ENCODE data around the gene FOXRED1. TPM values are rescaled to one million over a fixed set of nuclear protein-coding genes. Genes with fewer than 3 reads are reported as not detected.
"Not testable (repeated sequence)": the region's sequence is repeated elsewhere in the genome, so short reads cannot be mapped to it uniquely, and the experiment has no call there.

Gene FOXRED1
- total RNA-seq, 1 donor from 2014 or later, result 49.6 TPM

DNA sequence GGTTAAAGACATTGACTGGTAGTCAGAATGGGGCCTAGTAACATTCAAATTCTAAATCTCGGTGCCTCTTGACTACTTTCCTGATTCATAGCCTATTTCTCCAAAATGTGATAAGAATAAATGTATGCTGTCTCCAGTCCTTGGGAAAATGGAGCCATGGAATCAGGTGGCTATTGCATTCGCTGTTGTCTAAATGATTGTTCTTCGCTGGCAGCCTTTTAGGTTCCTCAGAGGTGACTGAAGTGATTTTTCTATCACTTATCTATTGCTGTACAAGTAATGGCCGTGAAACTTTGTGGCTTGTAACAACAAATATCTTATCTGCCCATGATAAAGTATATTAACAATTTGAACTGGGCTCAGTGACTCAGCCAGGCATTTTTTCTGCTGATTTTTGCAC lies 15.7 kb upstream of the FOXRED1 start:
- Mint-ChIP-seq H3K36me3 (peaks cover 25% of the 10 kb centered on the region), H3K4me3 (no peak overlapping the region), H3K4me1 (ENCODE audit: unreplicated experiment) (no peaks in the 10 kb centered on the region), H3K27me3 (no peaks in the 10 kb centered on the region), H3K27ac (no peak overlapping the region), H3K9me3 (no peaks in the 10 kb centered on the region)
- TF ChIP-seq CTCF (conservative IDR thresholded peaks at IDR 0.05), result no peak
- DNase-seq (ENCODE audit: extremely low spot score, unreplicated experiment), result no peak

DNA sequence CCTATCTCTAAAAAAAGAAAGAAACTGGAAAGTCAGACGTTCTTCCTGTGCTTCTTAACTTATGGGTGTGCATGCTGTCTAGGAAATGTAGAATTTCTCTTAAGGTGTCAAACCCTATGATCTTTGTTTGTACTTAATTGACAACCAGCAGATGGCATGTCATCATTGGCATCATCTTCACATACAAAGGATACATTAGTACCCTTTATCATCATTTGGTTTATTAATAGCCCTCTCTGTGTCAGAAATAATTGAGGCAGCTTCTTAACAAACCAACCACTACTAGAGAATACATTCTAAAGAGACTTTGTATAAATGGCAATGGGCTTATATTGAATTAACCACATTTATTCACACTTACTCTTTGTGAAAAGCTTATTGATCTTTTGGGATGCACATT lies 14.1 kb upstream of the FOXRED1 start:
- Mint-ChIP-seq H3K4me3 (no peak overlapping the region), H3K36me3 (peaks cover 21% of the 10 kb centered on the region), H3K4me1 (ENCODE audit: unreplicated experiment) (no peaks in the 10 kb centered on the region), H3K27me3 (no peaks in the 10 kb centered on the region), H3K27ac (no peak overlapping the region), H3K9me3 (no peaks in the 10 kb centered on the region)
- no peak for DNase-seq (ENCODE audit: extremely low spot score, unreplicated experiment)
- no peak for TF ChIP-seq CTCF (conservative IDR thresholded peaks at IDR 0.05)

- not testable (repeated sequence) for H3K27me3 Mint-ChIP-seq; H3K4me1 Mint-ChIP-seq (ENCODE audit: unreplicated experiment); H3K27ac Mint-ChIP-seq; DNase-seq (ENCODE audit: extremely low spot score, unreplicated experiment); H3K9me3 Mint-ChIP-seq; H3K4me3 Mint-ChIP-seq
- peaks cover 18% of the 10 kb centered on the region for H3K36me3 Mint-ChIP-seq
Measured at GRCh38 chr11:126255507-126255906, 13.4 kb upstream of the FOXRED1 start.

DNA sequence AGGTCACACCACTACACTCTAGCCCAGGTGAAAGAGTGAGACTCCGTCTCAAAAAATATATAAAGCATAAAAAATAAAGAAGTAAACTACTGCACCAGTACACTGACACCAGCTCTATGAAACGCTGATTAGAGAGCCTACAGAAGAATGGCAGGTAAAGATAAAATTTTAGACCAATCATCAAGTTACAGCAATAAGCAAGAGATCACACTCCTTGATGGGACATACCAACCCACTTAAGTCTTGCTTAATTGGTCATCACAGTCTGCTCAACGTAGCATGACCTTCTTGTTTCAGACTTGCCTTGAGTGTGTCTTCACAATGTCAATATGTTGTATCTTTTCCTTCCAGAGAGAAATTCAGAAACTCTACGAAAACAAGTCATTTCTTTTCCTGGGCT lies 12.7 kb upstream of the FOXRED1 start:
- H3K4me3 Mint-ChIP-seq, result no peak overlapping the region
- TF ChIP-seq CTCF (conservative IDR thresholded peaks at IDR 0.05), result no peak
- no peaks in the 10 kb centered on the region for H3K27me3 Mint-ChIP-seq
- peaks cover 24% of the 10 kb centered on the region for H3K36me3 Mint-ChIP-seq
- H3K9me3 Mint-ChIP-seq, result no peaks in the 10 kb centered on the region
- H3K4me1 Mint-ChIP-seq (ENCODE audit: unreplicated experiment), result no peaks in the 10 kb centered on the region
- DNase-seq (ENCODE audit: extremely low spot score, unreplicated experiment), result no peak
- H3K27ac Mint-ChIP-seq, result no peak overlapping the region

DNA sequence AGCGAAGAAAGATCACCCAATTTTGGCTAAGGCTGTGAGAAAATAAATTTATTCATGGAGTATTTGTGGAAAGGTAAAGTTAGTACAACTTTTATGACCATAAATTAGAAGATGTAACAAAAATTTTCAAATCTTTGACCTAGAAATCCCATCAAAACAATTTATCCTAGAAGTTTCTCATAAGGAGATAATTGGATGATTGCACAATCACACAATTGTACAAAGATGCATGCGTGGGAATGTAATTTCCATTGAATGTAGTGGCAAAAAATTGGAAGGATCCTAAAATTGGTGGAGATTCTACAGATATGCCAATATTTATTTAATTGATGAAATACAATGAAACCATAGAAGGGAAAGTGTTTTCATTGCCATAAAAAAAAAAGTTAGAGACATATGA lies 11.8 kb upstream of the FOXRED1 start:
- no peak for DNase-seq (ENCODE audit: extremely low spot score, unreplicated experiment)
- H3K27me3 Mint-ChIP-seq, result no peaks in the 10 kb centered on the region
- peaks cover 26% of the 10 kb centered on the region for H3K36me3 Mint-ChIP-seq
- no peak overlapping the region for H3K27ac Mint-ChIP-seq
- no peaks in the 10 kb centered on the region for H3K9me3 Mint-ChIP-seq
- no peaks in the 10 kb centered on the region for H3K4me1 Mint-ChIP-seq (ENCODE audit: unreplicated experiment)
- no peak overlapping the region for H3K4me3 Mint-ChIP-seq
- TF ChIP-seq CTCF (conservative IDR thresholded peaks at IDR 0.05), result no peak

- no peaks in the 10 kb centered on the region for H3K9me3 Mint-ChIP-seq
- H3K27me3 Mint-ChIP-seq, result no peaks in the 10 kb centered on the region
- no peak overlapping the region for H3K27ac Mint-ChIP-seq
- TF ChIP-seq CTCF (conservative IDR thresholded peaks at IDR 0.05), result no peak
- peaks cover 27% of the 10 kb centered on the region for H3K36me3 Mint-ChIP-seq
- H3K4me1 Mint-ChIP-seq (ENCODE audit: unreplicated experiment), result no peaks in the 10 kb centered on the region
- no peak for DNase-seq (ENCODE audit: extremely low spot score, unreplicated experiment)
- no peak overlapping the region for H3K4me3 Mint-ChIP-seq
Measured at GRCh38 chr11:126257764-126258163, 11.2 kb upstream of the FOXRED1 start.

All from type B pancreatic cell (in vitro differentiated cells).